HCT116 (cell line): ENCODE data around the gene ZNF197. TPM values are rescaled to one million over a fixed set of nuclear protein-coding genes. Genes with fewer than 3 reads are reported as not detected.

Source experiments
- ATAC-seq: fragments of 200-7000 bp; cut with Tn5 transposase; 2 replicates; pipeline ENCODE4 v1.9.1; 2020; ENCODE audit warnings: mild to moderate bottlenecking, moderate library complexity
- BruUV-seq: library from RNA; stranded (reverse); fragments of 400-500 nt; replicated peaks from 2 replicates; lab custom pipeline; 2021; lab: Mats Ljungman, UMichigan
- CTCF ChIA-PET: fragments of 300-600 bp; sonication (Branson Sonifier 250); formaldehyde crosslinking; loops from one replicate; lab custom pipeline; 2021; ENCODE audit warnings: antibody characterized with exemption; lab: Charles Lee
- POLR2A ChIA-PET: fragments of 300-600, 350-600 bp; sonication (Branson Sonifier 250); formaldehyde crosslinking; loops from one replicate; lab custom pipeline; 2021; ENCODE audit warnings: antibody characterized with exemption; lab: Charles Lee
- RAD21 ChIA-PET, 2 experiments: fragments of 300-600 bp; sonication (Branson Sonifier 250); formaldehyde crosslinking; loops; one replicate each; lab custom pipeline; 2023; ENCODE audit warnings: low total read pairs in 2 of 2; ENCODE audit not compliant: uncharacterized antibody in 2 of 2, unreplicated experiment in 2 of 2, low non-redundant PET in 1 of 2; lab: Charles Lee
- DNase-seq: peaks from one replicate; pipeline ENCODE4 v3.0.0-alpha.2; 2010; ENCODE audit warnings: low read depth, low spot score
- H2AFZ ChIP-seq: fragments of 200-600 bp; shearing (Covaris generic), sonication (generic); 2 replicates; pipeline ENCODE4 v1.6.1; 2017; ENCODE audit warnings: low read depth, mixed run types, mixed read lengths, antibody characterized with exemption, low read length; ENCODE audit not compliant: poor library complexity, severe bottlenecking
- H3K27ac ChIP-seq: 2 replicates; pipeline ENCODE4 v1.5.1; 2012; ENCODE audit warnings: low read depth, low read length
- H3K27me3 ChIP-seq: fragments of 200-600 bp; sonication (generic); 2 replicates; pipeline ENCODE4 v1.6.1; 2016; ENCODE audit warnings: mixed run types, low read length, mixed read lengths; ENCODE audit not compliant: insufficient read depth
- H3K36me3 ChIP-seq, 2 experiments: fragments of 200-500 bp in 1 of 2; fragments of 200-600 bp in 1 of 2; sonication (Bioruptor generic) in 1 of 2; sonication (generic) in 1 of 2; 2 replicates each; pipeline versions ENCODE4 v1.5.1 to v1.6.1; 2014 to 2016; ENCODE audit warnings: low read length in 2 of 2, inconsistent platforms in 1 of 2, mixed read lengths in 1 of 2, mixed run types in 1 of 2; ENCODE audit not compliant: insufficient read depth in 2 of 2, control insufficient read depth in 1 of 2
- H3K4me1 ChIP-seq, 2 experiments: fragments of 200-600 bp in 1 of 2; sonication (generic) in 1 of 2; 2 replicates each; pipeline versions ENCODE4 v1.5.1 to v1.6.1; 2012 to 2017; ENCODE audit warnings: low read length in 2 of 2, inconsistent platforms in 1 of 2, mild to moderate bottlenecking in 1 of 2, mixed read lengths in 1 of 2, mixed run types in 1 of 2, moderate library complexity in 1 of 2; ENCODE audit not compliant: insufficient read depth in 2 of 2, control insufficient read depth in 1 of 2
- H3K4me2 ChIP-seq: fragments of 200-600 bp; sonication (generic); 2 replicates; pipeline ENCODE4 v1.6.1; 2017; ENCODE audit warnings: mixed run types, low read length, mixed read lengths
- H3K4me3 ChIP-seq, 2 experiments: fragments of 200-600 bp in 1 of 2; sonication (generic) in 1 of 2; replicated peaks in 1 of 2; 2 replicates each; pipeline ENCODE4 v1.5.1; 2011 to 2016; ENCODE audit warnings: low read length in 2 of 2, control low read depth in 1 of 2, low read depth in 1 of 2, mild to moderate bottlenecking in 1 of 2, mixed read lengths in 1 of 2, mixed run types in 1 of 2
- H3K79me2 ChIP-seq: fragments of 200-600 bp; sonication (generic); 2 replicates; pipeline ENCODE4 v1.6.1; 2017; ENCODE audit warnings: mild to moderate bottlenecking, mixed run types, low read length, moderate library complexity, mixed read lengths; ENCODE audit not compliant: insufficient read depth
- H3K9ac ChIP-seq: fragments of 200-600 bp; sonication (generic); 2 replicates; pipeline ENCODE4 v1.6.1; 2016; ENCODE audit warnings: low read length, mixed read lengths
- H3K9me2 ChIP-seq: fragments of 200-600 bp; sonication (generic), shearing (Covaris generic); 2 replicates; pipeline ENCODE4 v1.6.1; 2017; ENCODE audit warnings: mixed run types, mild to moderate bottlenecking, moderate library complexity; ENCODE audit not compliant: insufficient read depth
- H3K9me3 ChIP-seq, 2 experiments: fragments of 200-500 bp in 1 of 2; fragments of 200-600 bp in 1 of 2; sonication (Bioruptor generic) in 1 of 2; sonication (generic) in 1 of 2; 2 replicates each; pipeline ENCODE4 v1.6.1; 2014 to 2017; ENCODE audit warnings: low read length in 2 of 2, mixed read lengths in 2 of 2, inconsistent platforms in 1 of 2, low read depth in 1 of 2, mild to moderate bottlenecking in 1 of 2, mixed run types in 1 of 2, moderate library complexity in 1 of 2; ENCODE audit not compliant: control insufficient read depth in 1 of 2, insufficient read depth in 1 of 2
- H4K20me1 ChIP-seq: fragments of 200-600 bp; sonication (generic), shearing (Covaris generic); 2 replicates; pipeline ENCODE4 v1.6.1; 2017; ENCODE audit warnings: mixed run types, mild to moderate bottlenecking, moderate library complexity; ENCODE audit not compliant: insufficient read depth
- CBX3 ChIP-seq: IDR thresholded peaks from 2 replicates; pipeline ENCODE4 v1.6.1; 2012; ENCODE audit warnings: low read depth
- CEBPB ChIP-seq: IDR thresholded peaks from 2 replicates; pipeline ENCODE4 v1.6.1; 2012; ENCODE audit warnings: low read depth
- EZH2 ChIP-seq: fragments of 200-600 bp; sonication (generic); IDR thresholded peaks from 2 replicates; pipeline ENCODE4 v1.6.1; 2017; ENCODE audit warnings: antibody characterized with exemption, mixed run types
- JUND ChIP-seq: IDR thresholded peaks from 2 replicates; pipeline ENCODE4 v1.6.1; 2012
- REST ChIP-seq: IDR thresholded peaks from 2 replicates; pipeline ENCODE4 v1.6.1; 2012; ENCODE audit warnings: low read depth
- YY1 ChIP-seq: IDR thresholded peaks from 2 replicates; pipeline ENCODE4 v1.6.1; 2011; ENCODE audit warnings: low read length, low read depth, moderate library complexity, mild to moderate bottlenecking; ENCODE audit not compliant: insufficient replicate concordance; ENCODE audit errors: extremely low read depth
- intact Hi-C: fragments of 100-400 bp; cut with micrococcal nuclease; formaldehyde crosslinking; loops from 2 replicates; pipeline ENCODE4 v1.10.0; 2022
- total RNA-seq: library from RNA; stranded (reverse); gene quantifications from one replicate; pipeline ENCODE4 v1.2.1, GENCODE V29; 2021; ENCODE audit not compliant: unreplicated experiment
- TF ChIP-seq, protein P1 (sequence below), 3 experiments: fragments of 200-600 bp in 1 of 3; sonication (generic) in 1 of 3; IDR thresholded peaks in 2 of 3; conservative IDR thresholded peaks in 1 of 3; 2 replicates each; pipeline ENCODE4 v1.5.1; 2012 to 2017; ENCODE audit warnings: low read depth in 2 of 3, low read length in 2 of 3, antibody characterized with exemption in 1 of 3, borderline replicate concordance in 1 of 3, control low read depth in 1 of 3, mild to moderate bottlenecking in 1 of 3, mixed read lengths in 1 of 3, mixed run types in 1 of 3, moderate library complexity in 1 of 3; ENCODE audit not compliant: insufficient read depth in 1 of 3

Gene ZNF197
- total RNA-seq, 1 experiment from 2014 or later, result 16.5 TPM

DNA sequence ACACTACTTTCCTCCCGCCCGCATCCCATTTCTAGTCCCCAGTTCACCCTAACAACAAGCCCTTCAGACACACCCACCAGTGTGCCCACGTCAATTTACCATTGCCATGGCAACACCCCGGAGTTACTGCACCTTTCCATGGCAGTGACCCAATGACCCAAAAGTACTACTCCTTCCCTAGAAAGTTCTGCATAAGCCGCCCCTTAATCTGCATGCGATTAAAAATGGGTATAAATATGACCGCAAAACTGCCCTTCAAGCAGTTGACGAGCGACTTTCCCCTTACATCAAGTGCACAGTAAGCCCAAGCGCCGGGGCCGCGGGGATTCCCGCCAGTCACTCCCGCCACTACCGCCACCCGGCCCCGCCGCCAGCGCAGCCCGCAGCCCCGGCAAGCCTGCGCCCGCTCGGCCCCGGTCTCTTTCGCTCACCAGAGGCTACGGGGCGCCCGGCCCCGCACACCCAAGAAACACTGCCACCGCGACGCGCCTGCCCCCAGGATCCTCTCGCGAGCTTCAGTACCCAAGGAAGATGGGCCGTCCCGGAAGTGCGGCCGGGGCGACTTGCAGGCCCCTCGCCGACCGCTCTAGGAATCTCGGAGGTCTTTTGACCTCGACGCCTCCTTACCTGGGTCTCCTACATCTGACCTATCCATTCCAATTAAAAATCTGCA, 60.4 kb downstream of the ZNF197 start:
- Histone ChIP-seq H3K4me1 (no peaks in the 10 kb centered on the region), H3K4me3 (no peak overlapping the region), H3K9ac (no peak overlapping the region), H3K27me3 (no peaks in the 10 kb centered on the region), H3K79me2 (no peaks in the 10 kb centered on the region), H3K27ac (no peak overlapping the region), H3K4me2 (no peak overlapping the region), H4K20me1 (no peaks in the 10 kb centered on the region), H3K9me2 (no peaks in the 10 kb centered on the region), H3K9me3 (peaks cover 5% of the 10 kb centered on the region in 2 experiments; a peak in 2 of 4 replicates), H2AFZ (no peak overlapping the region)
- DNase-seq, result no peak
- CTCF ChIA-PET, result no interaction called here
- no TSS peak for BruUV-seq
- POLR2A ChIA-PET, result no interaction called here
- TF ChIP-seq, protein P1, sequence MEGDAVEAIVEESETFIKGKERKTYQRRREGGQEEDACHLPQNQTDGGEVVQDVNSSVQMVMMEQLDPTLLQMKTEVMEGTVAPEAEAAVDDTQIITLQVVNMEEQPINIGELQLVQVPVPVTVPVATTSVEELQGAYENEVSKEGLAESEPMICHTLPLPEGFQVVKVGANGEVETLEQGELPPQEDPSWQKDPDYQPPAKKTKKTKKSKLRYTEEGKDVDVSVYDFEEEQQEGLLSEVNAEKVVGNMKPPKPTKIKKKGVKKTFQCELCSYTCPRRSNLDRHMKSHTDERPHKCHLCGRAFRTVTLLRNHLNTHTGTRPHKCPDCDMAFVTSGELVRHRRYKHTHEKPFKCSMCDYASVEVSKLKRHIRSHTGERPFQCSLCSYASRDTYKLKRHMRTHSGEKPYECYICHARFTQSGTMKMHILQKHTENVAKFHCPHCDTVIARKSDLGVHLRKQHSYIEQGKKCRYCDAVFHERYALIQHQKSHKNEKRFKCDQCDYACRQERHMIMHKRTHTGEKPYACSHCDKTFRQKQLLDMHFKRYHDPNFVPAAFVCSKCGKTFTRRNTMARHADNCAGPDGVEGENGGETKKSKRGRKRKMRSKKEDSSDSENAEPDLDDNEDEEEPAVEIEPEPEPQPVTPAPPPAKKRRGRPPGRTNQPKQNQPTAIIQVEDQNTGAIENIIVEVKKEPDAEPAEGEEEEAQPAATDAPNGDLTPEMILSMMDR (IDR thresholded peaks at IDR 0.05 in 2 of 3, conservative IDR thresholded peaks at IDR 0.05 in 1 of 3; ENCODE audit: borderline replicate concordance in 1 of 3, insufficient read depth in 1 of 3, low read depth in 2 of 3, low read length in 2 of 3), result no peak
- TF ChIP-seq CBX3, result no peak
- no peak for TF ChIP-seq EZH2
- no peak for TF ChIP-seq YY1
- no peak for TF ChIP-seq REST
- no peak for TF ChIP-seq JUND
- TF ChIP-seq CEBPB, result no peak
- TF ChIP-seq, all 23 proteins: peak for 0
- ATAC-seq, result no peak
- RAD21 ChIA-PET, result no interaction called here
- intact Hi-C loops, result no loop called here
- no peaks in the 10 kb centered on the region for H3K36me3 ChIP-seq
